Keratinocyte (primary cell): ENCODE measurements around the gene MICAL3. TPM values are rescaled to one million over a fixed set of nuclear protein-coding genes. Genes with fewer than 3 reads are reported as not detected.
A peak's percentile ranks its signal among the peaks of the same experiment; 100 is the strongest.

ENCODE experiments used
- DNase-seq: peaks from one replicate; pipeline ENCODE4 v3.0.0-alpha.2; 2011; ENCODE audit warnings: low read depth, missing footprints, low spot score
- FAIRE-seq: peaks from 2 replicates; lab custom pipeline; 2011; peaks lifted over from hg19 to GRCh38; lab: Jason Lieb, UNC
- H2AFZ ChIP-seq: 2 replicates; pipeline ENCODE4 v1.6.0; 2012; ENCODE audit warnings: low read length, control low read depth, inconsistent platforms; ENCODE audit not compliant: control insufficient read depth
- H3K27ac ChIP-seq: 2 replicates; pipeline ENCODE4 v1.5.1; 2011; ENCODE audit warnings: low read length; ENCODE audit not compliant: control insufficient read depth, insufficient read depth
- H3K27me3 ChIP-seq: 3 replicates; pipeline ENCODE4 v1.6.0; 2011; ENCODE audit warnings: low read length; ENCODE audit not compliant: control insufficient read depth, insufficient read depth; ENCODE audit errors: extremely low read depth
- H3K36me3 ChIP-seq, 2 experiments: 2 replicates in 1 of 2; 3 replicates in 1 of 2; pipeline ENCODE4 v1.5.1; 2011; ENCODE audit warnings: low read length in 2 of 2, mild to moderate bottlenecking in 1 of 2; ENCODE audit not compliant: control insufficient read depth in 2 of 2, insufficient read depth in 2 of 2; ENCODE audit errors: extremely low read depth in 1 of 2
- H3K4me1 ChIP-seq: 3 replicates; pipeline ENCODE4 v1.5.1; 2011; ENCODE audit warnings: low read length; ENCODE audit not compliant: control insufficient read depth, insufficient read depth; ENCODE audit errors: extremely low read depth
- H3K4me2 ChIP-seq: 3 replicates; pipeline ENCODE4 v1.6.0; 2011; ENCODE audit warnings: low read depth, low read length; ENCODE audit not compliant: control insufficient read depth, insufficient read depth; ENCODE audit errors: extremely low read depth
- H3K4me3 ChIP-seq, 3 experiments: fragments of 200-600 bp in 1 of 3; sonication (generic) in 1 of 3; 2 replicates in 2 of 3; 3 replicates in 1 of 3; pipeline ENCODE4 v1.5.1; 2011 to 2016; ENCODE audit warnings: low read length in 3 of 3, mild to moderate bottlenecking in 3 of 3, control low read depth in 2 of 3, inconsistent platforms in 1 of 3, low read depth in 1 of 3, mixed read lengths in 1 of 3, mixed run types in 1 of 3, moderate library complexity in 1 of 3; ENCODE audit not compliant: control insufficient read depth in 2 of 3, insufficient read depth in 2 of 3; ENCODE audit errors: extremely low read depth in 1 of 3
- H3K79me2 ChIP-seq: 2 replicates; pipeline ENCODE4 v1.6.0; 2012; ENCODE audit warnings: low read length; ENCODE audit not compliant: control insufficient read depth, insufficient read depth
- H3K9ac ChIP-seq: 3 replicates; pipeline ENCODE4 v1.6.0; 2011; ENCODE audit warnings: low read length; ENCODE audit not compliant: control insufficient read depth, insufficient read depth; ENCODE audit errors: extremely low read depth
- H3K9me1 ChIP-seq: 3 replicates; pipeline ENCODE4 v1.6.0; 2011; ENCODE audit warnings: low read length; ENCODE audit not compliant: control insufficient read depth, insufficient read depth; ENCODE audit errors: extremely low read depth
- H3K9me3 ChIP-seq: 2 replicates; pipeline ENCODE4 v1.5.1; 2012; ENCODE audit warnings: low read depth, low read length; ENCODE audit not compliant: control insufficient read depth
- H4K20me1 ChIP-seq: 3 replicates; pipeline ENCODE4 v1.6.0; 2011; ENCODE audit warnings: low read length; ENCODE audit not compliant: control insufficient read depth, insufficient read depth; ENCODE audit errors: extremely low read depth
- EZH2 ChIP-seq: IDR thresholded peaks from one replicate; pipeline ENCODE4 v1.6.1; 2012; ENCODE audit warnings: inconsistent platforms, mild to moderate bottlenecking, low read length, moderate library complexity
- dilution Hi-C: fragments of 300-500 bp; cut with MboI; formaldehyde crosslinking; loops from one replicate; pipeline ENCODE4 v1.7.0; 2020; ENCODE audit warnings: low sequenced_read_pairs; ENCODE audit not compliant: extremely low pct_ligation_motif_present
- polyA plus RNA-seq, 5 experiments: library from polyadenylated mRNA; depleted of rRNA in 3 of 5; stranded (reverse) in 3 of 5; stranded (forward) in 1 of 5; unstranded in 1 of 5; fragments of >200 nt; gene quantifications; 1 replicate in 1 of 5; 2 replicates in 3 of 5; 3 replicates in 1 of 5; pipeline versions ENCODE4 v1.2.1 to v1.2.3, GENCODE V29; 2011 to 2012; ENCODE audit warnings: missing spikeins in 2 of 5, low read depth in 1 of 5, low replicate concordance in 1 of 5
- TF ChIP-seq, protein P1 (sequence below), 3 experiments: IDR thresholded peaks in 1 of 3; conservative IDR thresholded peaks in 1 of 3; optimal IDR thresholded peaks in 1 of 3; 2 replicates in 2 of 3; 3 replicates in 1 of 3; pipeline versions ENCODE3 to v1.5.1; 2011; ENCODE audit warnings: low read length in 3 of 3, mild to moderate bottlenecking in 3 of 3, moderate library complexity in 2 of 3, control low read depth in 1 of 3, inconsistent platforms in 1 of 3; ENCODE audit not compliant: insufficient read depth in 2 of 3; ENCODE audit errors: extremely low read depth in 1 of 3

Gene MICAL3
- polyA plus RNA-seq, 1 donor (not counting 4 experiments of a cell fraction or from before 2014, with no cell fraction given) = 27.9 TPM

GRCh38 chr22:17920145-17920605 lies 104.2 kb downstream of the MICAL3 start:
- Histone ChIP-seq H4K20me1 (peaks cover 72% of the 10 kb centered on the region), H3K27me3 (no peaks in the 10 kb centered on the region), H3K9me3 (no peaks in the 10 kb centered on the region), H3K27ac (peak overlapping the region; percentile 43), H3K4me3 (peak overlapping the region in 2 of 3 experiments; percentile 20 to 28), H3K79me2 (peaks cover 88% of the 10 kb centered on the region), H2AFZ (no peak overlapping the region), H3K9me1 (peaks cover 28% of the 10 kb centered on the region), H3K4me1 (peaks cover 79% of the 10 kb centered on the region), H3K4me2 (peak overlapping the region; percentile 78), H3K36me3 (peaks cover 3% of the 10 kb centered on the region in 2 experiments), H3K9ac (peak overlapping the region; percentile 50)
- dilution Hi-C loops = no loop called here
- FAIRE-seq (peak; percentile 68), DNase-seq (no peak)
- TF ChIP-seq EZH2 = no peak
- TF ChIP-seq, protein P1, sequence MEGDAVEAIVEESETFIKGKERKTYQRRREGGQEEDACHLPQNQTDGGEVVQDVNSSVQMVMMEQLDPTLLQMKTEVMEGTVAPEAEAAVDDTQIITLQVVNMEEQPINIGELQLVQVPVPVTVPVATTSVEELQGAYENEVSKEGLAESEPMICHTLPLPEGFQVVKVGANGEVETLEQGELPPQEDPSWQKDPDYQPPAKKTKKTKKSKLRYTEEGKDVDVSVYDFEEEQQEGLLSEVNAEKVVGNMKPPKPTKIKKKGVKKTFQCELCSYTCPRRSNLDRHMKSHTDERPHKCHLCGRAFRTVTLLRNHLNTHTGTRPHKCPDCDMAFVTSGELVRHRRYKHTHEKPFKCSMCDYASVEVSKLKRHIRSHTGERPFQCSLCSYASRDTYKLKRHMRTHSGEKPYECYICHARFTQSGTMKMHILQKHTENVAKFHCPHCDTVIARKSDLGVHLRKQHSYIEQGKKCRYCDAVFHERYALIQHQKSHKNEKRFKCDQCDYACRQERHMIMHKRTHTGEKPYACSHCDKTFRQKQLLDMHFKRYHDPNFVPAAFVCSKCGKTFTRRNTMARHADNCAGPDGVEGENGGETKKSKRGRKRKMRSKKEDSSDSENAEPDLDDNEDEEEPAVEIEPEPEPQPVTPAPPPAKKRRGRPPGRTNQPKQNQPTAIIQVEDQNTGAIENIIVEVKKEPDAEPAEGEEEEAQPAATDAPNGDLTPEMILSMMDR (optimal IDR thresholded peaks at IDR 0.05 in 1 of 3, IDR thresholded peaks at IDR 0.05 in 1 of 3, conservative IDR thresholded peaks at IDR 0.05 in 1 of 3; ENCODE audit: extremely low read depth in 1 of 3, insufficient read depth in 2 of 3, low read length in 3 of 3) = peak in 2 of 3 experiments; percentile 9 to 18

- H3K9ac ChIP-seq = peak overlapping the region; percentile 50
- TF ChIP-seq, protein P1 (optimal IDR thresholded peaks at IDR 0.05 in 1 of 3, IDR thresholded peaks at IDR 0.05 in 1 of 3, conservative IDR thresholded peaks at IDR 0.05 in 1 of 3; ENCODE audit: extremely low read depth in 1 of 3, insufficient read depth in 2 of 3, low read length in 3 of 3) = no peak
- no peak for TF ChIP-seq EZH2
- DNase-seq (no peak), FAIRE-seq (peak; percentile 13)
- H3K9me1 ChIP-seq = peaks cover 29% of the 10 kb centered on the region
- H3K4me1 ChIP-seq = peaks cover 72% of the 10 kb centered on the region
- no peaks in the 10 kb centered on the region for H3K9me3 ChIP-seq
- dilution Hi-C loops = no loop called here
- H2AFZ ChIP-seq = no peak overlapping the region
- H3K27me3 ChIP-seq = no peaks in the 10 kb centered on the region
- H3K36me3 ChIP-seq = peaks cover 4 to 5% of the 10 kb centered on the region in 2 experiments
- peak overlapping the region; percentile 43 for H3K27ac ChIP-seq
- H3K4me2 ChIP-seq = peak overlapping the region; percentile 78
- H4K20me1 ChIP-seq = peaks cover 67% of the 10 kb centered on the region
- peak overlapping the region in 2 of 3 experiments; percentile 20 to 28 for H3K4me3 ChIP-seq
- H3K79me2 ChIP-seq = peaks cover 88% of the 10 kb centered on the region
Measured at GRCh38 chr22:17919276-17920144, 104.9 kb downstream of the MICAL3 start.
